Measurements from ENCODE around the gene GPR149. TPM values are rescaled to one million over a fixed set of nuclear protein-coding genes. Genes with fewer than 3 reads are reported as not detected.

GPR149 gene, protein sequence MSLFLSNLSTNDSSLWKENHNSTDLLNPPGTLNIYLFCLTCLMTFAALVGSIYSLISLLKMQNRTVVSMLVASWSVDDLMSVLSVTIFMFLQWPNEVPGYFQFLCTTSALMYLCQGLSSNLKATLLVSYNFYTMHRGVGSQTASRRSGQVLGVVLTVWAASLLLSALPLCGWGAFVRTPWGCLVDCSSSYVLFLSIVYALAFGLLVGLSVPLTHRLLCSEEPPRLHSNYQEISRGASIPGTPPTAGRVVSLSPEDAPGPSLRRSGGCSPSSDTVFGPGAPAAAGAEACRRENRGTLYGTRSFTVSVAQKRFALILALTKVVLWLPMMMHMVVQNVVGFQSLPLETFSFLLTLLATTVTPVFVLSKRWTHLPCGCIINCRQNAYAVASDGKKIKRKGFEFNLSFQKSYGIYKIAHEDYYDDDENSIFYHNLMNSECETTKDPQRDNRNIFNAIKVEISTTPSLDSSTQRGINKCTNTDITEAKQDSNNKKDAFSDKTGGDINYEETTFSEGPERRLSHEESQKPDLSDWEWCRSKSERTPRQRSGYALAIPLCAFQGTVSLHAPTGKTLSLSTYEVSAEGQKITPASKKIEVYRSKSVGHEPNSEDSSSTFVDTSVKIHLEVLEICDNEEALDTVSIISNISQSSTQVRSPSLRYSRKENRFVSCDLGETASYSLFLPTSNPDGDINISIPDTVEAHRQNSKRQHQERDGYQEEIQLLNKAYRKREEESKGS
- total RNA-seq, result not detected in 2 replicates

DNA sequence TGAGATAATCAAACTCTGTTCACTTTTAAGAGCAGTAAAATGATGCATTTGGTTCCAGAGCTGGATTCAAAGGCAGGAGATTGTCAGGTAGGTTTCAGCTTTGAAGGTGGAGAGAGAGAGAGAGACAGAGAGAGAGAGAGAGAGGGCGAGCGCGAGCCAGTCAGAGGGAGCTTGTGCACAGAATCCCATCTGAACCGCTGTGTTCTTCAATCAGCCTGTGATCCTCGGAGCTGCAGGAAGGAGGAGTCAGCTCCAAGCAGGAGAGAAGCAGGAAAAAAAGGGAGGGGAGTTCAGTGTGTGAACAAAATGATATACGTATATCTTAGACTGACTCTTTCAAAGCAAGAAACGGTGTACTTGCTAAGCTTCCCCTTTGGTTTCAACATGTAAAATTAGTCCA, at the start of gene GPR149:
Gene GPR149, minus strand, starts transcription at position 177 of the 400 bp plus-strand sequence. CDS start 575 bp downstream, outside the sequence.

DNA sequence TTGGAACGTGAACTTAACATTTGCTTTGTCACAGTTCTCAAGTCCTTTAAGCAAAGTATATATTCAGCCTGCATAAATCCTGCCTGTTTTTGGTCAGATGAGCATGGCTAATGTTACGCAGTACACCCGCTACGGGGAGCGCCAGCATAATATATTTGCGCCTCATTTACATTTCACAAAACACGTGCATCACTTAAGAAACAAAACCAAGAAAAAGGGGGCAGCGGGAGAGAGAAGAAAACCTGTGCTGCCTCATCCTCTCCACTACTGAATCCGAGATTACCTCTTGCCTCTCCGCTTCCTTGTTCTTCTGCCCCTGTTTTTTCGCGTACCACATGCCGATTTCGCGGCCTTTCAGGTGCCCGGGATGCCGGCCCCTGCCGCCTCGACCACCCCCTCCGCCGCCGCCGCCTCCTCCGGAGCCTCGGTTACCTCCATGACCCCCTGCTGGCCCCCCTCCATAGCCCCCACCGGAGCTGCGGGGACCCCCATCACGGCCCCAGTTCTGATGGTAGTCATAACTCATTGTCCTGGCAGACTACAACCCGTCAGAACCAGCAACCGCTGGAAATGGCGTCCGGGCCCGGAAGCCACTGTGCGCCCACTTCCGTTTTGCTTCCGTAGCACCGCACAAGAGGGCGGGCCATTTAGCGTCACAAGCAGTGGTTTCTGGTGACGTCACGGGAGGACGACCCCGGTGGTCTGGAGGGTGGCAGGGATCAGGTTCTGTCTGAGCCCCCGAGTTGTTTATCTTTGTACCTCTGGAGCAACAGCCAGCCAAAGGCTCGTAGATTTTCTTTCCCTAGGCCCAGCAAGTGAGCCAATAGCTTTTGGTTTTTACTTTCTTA, 105.9 kb downstream of the GPR149 start, which contains the start of gene DHX36:
Gene DHX36, minus strand, starts transcription at position 597 of the 848 bp plus-strand sequence. Its CDS starts 71 bp downstream, at position 526.

Other genes starting within 250 kb of the GPR149 start
- gene DHX36, start 105.7 kb downstream of the GPR149 start, total RNA-seq, result 47.6 and 48.2 TPM in 2 replicates